GM19395 (cell line): ENCODE measurements around the gene GALNT17.
"Not testable (repeated sequence)": the region's sequence is repeated elsewhere in the genome, so short reads cannot be mapped to it uniquely, and the experiment has no call there.

Source experiments
- ATAC-seq: cut with Tn5 transposase; IDR thresholded peaks from one replicate; pipeline ENCODE4 v1.9.1; 2021; ENCODE audit warnings: mild to moderate bottlenecking, moderate library complexity; ENCODE audit not compliant: unreplicated experiment

The GALNT17 gene

DNA sequence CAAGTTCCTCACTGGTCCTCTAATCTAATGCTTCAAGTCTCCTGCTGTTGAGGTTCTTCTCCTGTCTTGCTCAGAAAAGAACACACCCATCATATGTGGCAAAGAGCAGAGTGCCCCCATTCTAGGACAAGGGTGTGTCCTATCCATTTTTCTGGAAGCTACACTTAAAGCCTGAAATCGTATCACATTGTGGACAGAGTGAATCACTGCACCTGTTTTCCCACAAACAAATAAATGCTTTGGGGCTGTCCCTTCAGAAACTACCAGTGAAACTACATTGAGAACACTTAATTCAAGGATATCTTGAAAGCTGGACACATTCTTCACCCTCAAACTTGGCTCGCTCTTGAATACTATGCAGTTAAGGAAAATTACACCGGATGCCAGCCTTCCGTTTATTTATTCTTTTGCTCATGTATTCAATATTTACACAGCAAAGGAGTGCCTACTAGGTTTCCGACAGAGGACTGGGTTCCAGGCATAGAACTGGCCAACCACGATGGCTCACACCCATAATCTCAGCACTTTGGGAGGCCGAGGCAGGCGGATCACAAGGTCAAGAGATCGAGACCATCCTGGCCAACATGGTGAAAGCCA, 473.0 kb downstream of the GALNT17 start:
- no peak for ATAC-seq

DNA sequence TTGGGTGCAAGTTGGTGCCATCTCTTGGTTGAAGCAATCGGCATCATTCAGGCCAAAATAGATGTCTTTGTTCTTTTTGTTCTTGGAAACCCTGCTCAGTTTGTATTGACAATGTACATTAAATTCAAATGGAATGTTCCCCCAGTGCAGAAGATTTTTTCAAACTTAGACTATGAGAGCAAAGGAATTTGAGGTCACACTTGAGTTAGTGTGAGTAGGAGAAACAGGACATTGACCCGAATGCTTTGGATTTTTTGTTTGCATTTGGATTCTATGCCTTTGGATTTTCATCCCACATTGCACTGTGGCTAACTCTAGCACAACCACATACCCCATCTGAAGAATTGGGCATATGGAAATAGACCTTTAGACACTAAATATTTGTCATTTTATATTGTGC, 480.0 kb downstream of the GALNT17 start:
- ATAC-seq, result no peak

DNA sequence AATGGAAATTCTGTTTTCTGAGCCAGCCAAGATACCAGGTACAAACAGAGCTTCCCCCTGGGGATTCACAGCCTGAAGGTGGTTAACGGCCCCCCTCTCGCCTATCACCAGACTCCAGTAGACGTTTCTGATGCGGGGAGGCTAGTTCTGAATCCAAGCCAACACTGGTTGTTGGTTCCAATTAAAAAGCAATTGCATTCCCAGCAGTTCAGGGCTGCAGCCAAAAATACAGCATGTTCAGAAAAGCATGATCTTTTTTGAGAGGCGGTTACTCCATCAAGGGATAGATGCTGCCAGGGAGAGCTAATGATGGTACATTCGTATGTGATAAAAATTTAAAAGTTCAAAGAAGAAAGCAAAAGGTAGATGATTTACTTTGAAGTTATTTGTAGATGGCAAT, 481.0 kb downstream of the GALNT17 start:
- no peak for ATAC-seq

DNA sequence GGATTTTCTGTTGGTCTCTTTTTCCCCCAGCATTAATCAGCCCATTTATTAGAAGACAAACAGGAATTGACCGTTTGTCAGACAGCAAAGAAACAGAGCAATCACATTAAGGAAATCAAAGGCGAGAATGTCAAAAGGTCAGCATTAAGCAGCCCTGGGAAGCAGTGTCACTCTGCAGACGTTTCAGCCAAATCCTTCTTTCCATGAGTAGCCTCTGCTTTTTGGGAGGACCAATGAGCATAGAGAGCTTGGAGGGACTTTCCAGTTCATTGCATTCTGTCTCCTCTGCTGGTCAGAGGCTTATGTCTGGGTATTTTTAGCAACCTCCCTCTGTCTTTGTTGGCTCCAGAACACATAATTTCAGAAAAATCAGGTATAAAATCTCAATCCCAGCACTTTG, 481.4 kb downstream of the GALNT17 start:
- no peak for ATAC-seq

DNA sequence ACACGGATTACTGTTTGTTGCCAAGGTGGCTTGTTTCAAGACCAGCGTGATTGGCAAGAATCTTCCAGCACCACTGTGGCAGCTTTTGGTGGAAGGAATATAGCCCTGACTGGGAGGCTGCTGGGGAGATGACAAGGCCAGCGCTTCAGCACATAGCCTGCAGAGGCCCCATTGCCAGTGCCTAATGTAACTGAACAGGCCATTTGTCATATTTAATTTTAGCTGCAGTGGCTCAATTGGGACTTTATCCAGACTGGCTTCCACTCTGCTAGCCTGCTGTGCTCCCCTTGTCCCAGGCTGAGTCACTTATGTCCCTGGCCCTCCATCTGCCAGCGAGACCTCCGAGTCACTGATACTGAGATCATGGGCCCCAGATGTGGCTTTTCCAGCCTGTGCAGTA, 483.1 kb downstream of the GALNT17 start:
- no peak for ATAC-seq

DNA sequence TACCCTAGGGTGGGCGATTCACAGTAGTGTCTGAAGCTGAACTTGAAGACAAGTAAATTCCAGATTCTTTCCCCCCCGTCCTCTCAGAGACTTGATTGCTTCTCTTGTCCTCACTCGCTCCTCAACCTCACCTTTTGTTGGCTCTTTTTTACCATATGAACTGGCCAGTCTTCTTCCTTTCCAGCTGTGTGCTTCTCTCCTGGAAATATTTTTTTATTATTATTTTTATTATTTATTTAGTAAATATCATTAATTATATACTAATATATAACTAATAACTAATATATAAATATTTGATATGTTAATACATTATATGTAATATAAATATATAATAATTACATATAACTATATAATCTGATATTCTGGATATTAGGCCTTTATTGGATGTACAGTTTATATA, 484.3 kb downstream of the GALNT17 start:
- ATAC-seq, result no peak

DNA sequence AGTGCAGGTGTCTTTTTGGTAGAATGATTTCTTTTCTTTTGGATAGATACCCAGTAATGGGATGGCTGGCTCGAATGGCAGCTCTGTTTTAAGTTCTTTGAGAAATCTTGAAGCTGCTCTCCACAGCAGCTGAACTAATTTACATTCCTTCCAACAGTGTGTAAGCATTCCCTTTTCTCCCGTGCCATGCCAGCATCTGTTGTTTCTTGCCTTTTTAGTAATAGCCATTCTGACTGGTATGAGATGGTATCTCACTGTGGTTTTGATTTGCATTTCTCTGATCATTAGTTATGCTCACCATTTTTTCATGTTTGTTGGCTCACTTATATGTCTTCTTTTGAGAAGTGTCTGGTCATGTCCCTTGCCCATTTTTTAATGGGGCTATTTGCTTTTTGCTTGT, 486.3 kb downstream of the GALNT17 start:
- no peak for ATAC-seq

DNA sequence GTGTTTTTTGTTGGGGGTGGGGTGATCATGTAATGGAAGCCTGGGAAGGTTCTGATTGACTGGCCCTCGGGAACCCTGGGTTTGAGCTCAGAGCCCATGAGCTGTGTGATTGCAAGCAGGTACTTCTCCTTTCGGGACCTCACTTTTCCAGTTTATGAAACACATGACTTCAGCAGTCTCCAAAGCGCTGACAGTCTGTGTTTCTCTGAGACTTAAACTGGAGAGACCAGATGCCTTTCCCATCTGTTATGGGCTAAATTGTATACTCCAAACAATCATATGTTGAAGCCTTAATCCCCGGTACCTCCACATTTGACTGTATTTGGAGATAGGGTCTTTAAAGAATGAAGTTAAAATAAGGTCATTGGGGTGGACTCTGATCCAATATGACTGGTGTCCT, 493.6 kb downstream of the GALNT17 start:
- ATAC-seq, result no peak

DNA sequence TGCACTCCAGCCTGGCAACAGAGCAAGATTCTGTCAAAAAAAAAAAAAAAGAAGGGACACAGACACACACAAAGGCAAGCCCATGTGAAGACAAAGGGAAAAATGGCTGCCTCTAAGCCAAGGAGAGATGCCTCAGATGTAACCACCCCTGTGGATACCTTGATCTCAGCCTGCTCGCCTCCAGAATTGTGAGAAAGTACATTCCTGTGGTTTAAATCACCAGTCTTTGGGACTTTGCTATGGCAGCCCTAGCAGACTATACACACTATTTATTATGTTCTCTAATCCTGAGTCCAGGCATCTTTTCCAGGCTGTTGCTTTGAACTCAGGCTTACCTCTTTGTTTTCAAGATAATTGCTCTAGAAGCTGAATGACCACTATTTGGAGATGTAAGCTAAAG, 494.3 kb downstream of the GALNT17 start:
- ATAC-seq, result no peak

DNA sequence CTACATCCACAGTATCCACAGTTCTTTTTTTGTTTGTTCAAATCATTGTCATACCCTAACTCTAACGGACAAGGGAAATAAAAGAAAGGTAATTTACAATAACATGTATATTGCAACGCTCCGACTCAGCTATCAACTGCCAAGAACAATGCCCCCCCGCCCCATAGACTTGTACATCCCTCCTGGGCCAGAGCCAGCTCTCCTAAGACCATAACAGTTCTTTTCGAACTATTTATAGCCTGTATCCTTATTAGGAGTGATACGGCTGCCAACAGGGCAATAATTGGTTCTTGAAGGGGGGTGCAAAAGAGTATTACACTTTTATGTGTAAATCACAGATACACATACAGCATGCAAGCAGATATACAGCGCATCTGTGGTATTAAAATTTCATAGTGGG, 495.7 kb downstream of the GALNT17 start:
- ATAC-seq, result no peak

DNA sequence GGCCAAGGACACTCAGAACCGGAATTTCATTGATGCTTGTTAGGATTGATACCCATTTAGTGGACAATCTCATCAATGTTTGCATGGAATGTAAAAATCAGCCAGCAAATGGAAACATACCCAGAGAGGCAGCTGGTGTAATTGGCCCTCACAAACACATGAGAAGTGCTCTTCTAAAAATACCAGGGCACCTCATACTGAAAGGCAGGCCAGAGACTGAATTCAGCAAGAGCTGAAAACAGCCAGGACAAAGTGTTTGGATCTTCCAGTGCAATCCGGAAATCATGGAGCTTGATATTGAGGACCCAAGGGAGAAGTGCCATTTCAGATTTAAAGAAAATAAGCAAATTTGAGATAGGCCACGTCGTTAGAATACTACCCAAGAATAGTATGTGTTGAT, 498.6 kb downstream of the GALNT17 start:
- no peak for ATAC-seq

DNA sequence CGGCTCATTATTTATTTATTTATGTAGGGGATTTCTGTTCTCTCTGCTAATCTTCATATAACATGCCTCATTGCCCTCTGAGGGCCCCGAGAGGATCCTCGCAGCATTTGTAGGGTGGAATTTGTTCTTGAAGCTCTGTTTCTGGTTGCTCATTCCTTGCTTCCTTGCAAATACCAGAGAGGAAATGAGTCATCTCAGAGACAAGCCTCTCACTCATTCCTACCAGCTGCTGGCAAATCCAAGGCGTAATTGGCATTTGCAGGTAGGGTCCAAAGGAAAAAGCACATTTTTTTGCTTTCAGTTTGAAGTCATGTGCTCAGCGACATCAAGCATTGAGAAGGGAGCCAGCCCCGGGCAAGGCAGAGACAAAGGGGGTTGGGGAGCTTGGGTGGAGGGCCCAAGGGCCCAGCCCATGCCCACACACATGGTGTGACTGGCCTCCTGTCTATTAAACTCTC, 501.6 kb downstream of the GALNT17 start:
- no peak for ATAC-seq

DNA sequence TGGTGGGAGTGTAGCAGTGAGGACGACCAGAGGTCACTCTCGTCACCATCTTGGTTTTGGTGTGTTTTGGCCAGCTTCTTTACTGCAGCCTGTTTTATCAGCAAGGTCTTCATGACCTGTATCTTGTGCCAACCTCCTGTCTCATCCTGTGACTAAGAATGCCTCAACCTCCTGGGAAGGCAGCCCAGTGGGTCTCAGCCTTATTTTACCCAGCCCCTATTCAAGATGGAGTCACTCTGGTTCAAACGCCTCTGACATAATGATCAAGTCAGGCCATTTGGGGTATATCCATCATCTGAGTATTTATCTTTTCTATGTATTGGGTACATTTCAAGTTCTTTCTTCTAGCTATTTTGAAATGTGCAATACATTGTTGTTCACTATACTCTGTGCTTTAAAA, 503.9 kb downstream of the GALNT17 start:
- not testable (repeated sequence) for ATAC-seq

DNA sequence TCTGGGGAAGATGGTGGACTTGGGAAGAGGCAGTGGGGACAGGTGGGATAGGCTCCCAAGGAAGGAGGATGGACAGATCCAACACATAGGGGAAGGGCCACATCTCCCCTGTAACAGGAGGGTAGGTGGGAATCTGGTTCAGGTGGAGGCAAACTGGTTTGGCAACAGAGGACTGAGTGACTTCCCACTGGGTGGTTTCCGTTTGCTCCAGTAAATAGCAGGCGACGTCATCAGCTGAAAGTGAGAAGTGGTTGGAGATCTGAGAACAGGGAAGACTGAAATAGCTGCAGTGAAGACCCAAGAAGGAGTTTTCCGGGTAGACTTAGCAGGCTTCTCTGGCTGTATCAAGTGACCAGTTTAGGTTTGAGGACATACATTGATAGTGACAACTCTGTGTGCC, 504.4 kb downstream of the GALNT17 start:
- ATAC-seq, result no peak

DNA sequence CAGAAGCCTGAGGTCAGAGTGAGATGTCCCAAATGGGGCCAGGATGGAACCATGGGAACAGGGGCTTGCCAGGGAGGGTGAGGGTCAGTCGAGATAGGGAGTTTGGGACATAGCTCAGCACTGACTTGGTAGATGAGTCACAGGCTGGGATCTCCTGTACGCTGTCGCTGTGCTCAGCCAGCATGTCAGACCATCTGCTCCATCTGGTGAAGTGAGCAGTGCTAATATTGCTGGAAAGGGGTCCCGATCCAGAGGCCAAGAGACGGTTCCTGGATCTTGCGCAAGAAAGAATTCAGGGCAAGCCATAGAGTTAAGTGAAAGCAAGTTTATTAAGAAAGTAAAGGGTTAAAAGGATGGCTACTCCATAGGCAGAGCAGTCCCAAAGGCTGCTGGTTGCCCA, 505.6 kb downstream of the GALNT17 start:
- ATAC-seq, result no peak

DNA sequence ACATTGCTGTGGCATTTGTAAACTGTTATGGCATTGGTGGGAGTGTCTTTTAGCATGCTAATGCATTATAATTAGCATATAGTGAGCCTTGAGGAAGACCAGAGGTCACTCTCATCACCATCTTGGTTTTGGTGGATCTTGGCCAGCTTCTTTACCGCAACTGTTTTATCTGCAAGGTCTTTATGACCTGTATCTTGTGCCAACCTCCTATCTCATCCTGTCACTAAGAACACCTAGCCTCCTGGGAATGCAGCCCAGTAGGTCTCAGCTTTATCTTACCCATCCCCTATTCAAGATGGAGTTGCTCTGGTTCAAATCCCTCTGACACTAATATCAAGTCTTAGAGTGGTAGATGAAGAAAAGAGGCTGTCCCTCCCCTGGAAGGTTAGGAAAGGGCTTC, 506.2 kb downstream of the GALNT17 start:
- no peak for ATAC-seq

DNA sequence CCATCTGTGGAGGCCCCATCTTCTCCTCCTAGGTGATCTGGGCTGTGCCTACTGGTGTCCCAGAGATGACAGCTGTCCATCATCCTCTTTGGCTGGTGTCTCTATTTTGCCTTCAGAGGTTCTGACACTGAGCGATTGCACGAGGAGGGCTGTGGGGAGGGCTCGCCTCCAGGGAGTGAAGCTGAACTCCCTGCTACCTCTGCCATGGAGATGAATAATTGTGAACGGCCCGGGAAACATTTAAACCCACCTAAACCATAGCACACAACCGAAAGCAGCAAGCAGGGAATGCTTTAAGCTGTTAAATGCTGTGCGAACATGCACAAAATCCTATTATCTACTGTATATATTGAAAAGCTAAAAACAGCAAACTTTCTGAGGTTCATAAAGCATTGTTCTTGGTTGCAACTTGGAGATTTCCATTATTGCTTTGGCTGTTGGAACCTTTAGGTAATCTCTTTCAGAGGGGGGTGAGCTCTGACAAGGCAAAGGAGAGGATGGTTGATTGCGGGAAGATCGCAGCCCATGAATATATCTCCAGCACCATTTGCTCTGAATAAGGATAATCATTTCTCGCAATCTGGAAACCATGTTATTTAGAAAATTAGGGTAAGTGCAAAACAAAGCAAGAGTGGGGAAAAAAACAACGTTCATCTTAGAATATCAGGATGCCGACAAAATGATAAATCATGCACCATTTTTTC, 507.6 kb downstream of the GALNT17 start:
- no peak for ATAC-seq

DNA sequence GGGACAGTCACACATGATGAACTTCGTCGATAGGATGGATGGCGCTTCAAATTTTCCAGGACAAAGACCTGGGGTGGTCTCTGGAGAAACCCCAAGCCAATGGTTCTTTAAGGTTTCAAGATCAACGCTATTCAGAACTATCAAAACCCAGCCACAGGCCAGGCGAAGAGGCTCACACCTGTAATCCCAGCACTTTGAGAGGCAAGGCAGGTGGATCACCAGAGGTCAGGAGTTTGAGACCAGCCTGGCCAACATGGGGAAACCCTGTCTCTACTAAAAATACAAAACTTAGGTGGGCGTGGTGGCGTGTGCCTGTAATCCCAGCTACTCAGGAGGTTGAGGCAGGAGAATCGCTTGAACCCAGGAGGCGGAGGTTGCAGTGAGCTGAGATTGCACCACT, 511.1 kb downstream of the GALNT17 start:
- ATAC-seq, result not testable (repeated sequence)

DNA sequence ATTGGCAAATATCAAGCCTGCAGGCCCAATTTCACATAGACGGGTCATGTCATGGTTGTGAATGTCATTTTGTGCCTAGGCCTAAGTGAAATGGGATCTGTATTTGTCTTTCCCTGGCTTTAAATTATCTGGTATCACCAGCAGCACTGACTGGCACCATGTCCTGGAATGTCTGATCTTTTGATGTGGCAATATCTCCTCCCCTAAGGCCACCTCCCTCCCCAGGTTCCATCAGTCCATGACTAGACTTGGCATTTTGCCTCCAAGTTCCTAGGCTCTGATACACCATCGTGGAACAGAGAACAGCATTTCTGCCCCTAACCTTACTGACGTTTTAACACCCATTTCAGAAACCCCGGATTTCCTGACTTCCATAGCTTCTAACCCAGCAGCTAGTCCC, 513.9 kb downstream of the GALNT17 start:
- no peak for ATAC-seq

DNA sequence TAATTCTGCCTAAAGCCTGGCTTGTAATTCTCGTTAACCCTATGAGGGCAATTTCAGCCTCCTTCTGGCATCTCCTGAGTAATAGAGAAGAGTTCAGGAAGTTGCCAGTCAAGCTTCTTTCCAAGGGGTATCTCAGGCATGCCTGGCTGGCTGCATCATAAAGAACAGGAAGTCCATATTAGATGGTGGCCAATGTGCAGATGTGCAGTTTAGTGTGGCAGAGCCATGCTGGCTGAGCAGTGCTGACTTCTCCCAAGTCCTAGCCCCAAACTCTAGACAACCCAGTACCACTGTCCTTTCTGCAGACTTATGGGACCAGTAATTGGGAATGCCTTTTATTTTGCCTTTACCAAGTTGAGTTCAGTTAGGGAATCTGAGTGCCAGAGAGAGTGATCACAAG, 517.9 kb downstream of the GALNT17 start:
- no peak for ATAC-seq

DNA sequence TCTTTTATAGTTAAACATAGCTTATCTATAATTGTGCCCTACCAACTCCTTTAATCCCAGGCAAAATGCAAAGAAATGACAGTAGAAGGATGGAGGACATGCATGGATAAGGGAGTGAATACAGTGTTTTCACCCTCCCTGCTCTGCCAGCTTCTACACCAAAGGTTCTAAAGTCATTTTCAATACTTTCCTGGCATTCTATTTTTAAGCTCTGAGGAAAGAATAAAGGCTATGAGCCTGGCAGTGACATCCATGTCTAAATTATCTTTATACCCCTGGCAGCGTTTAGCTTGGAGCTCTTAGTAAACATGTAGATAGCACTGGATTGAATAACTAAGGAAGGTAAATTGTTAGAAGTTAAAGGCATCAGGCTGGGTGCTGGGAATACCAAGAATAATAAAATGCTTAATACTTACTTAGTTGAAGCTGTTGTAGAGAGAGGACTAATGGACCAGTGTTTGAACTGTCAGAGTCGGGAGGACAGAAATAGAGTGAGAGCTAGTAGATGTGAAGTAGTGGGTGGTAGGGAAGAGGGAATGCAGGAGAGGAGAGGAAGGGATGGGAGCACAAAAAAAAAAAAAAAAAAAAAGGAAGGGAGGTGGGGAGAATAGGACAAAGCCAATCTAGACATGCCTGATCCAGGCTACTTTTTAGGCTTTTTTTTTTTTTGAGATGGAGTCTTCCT, 518.9 kb downstream of the GALNT17 start:
- ATAC-seq, result no peak

DNA sequence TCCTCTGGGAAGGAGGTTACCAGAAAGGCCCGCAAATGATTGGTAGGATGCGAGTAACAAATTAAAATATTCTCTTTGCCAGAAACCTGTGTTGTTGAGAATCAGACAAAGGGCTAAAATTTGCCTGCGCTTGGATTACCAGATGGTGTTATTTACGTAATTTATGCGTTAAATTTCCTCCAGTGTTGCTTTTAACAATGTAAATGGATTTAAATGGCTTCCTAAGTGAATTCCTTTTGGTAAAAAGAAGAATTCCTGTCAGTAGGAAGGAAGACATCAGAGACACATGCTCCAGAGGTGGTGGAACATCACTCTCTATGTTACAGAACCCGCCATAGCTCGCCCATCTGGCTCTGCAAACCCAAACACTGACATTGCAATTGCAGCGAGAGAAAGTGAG, 520.6 kb downstream of the GALNT17 start:
- ATAC-seq, result no peak
